Epithelial cell of esophagus (primary cell): Measurements from ENCODE around the gene SMYD3.

ENCODE experiments used
- DNase-seq: peaks from one replicate; pipeline ENCODE4 v3.0.0; 2010; ENCODE audit warnings: low read depth
- H3K4me3 ChIP-seq: 2 replicates; pipeline ENCODE4 v1.5.1; 2011; ENCODE audit warnings: mild to moderate bottlenecking, low read length, control low read depth
- CTCF ChIP-seq: IDR thresholded peaks from 2 replicates; pipeline ENCODE4 v1.5.1; 2011; ENCODE audit warnings: low read depth, mild to moderate bottlenecking, low read length, control low read depth, inconsistent platforms; ENCODE audit not compliant: insufficient read depth; ENCODE audit errors: missing control alignments

Gene SMYD3

GRCh38 chr1:246063013-246063616 lies 444.0 kb downstream of the SMYD3 start:
- TF ChIP-seq CTCF, result no peak
- H3K4me3 ChIP-seq, result no peak overlapping the region
- no peak for DNase-seq

- peak; percentile 9 for DNase-seq
- H3K4me3 ChIP-seq, result no peak overlapping the region
- no peak for TF ChIP-seq CTCF
These were observed 448.6 kb downstream of the SMYD3 start for GRCh38 chr1:246058466-246058865.

- TF ChIP-seq CTCF, result no peak
- H3K4me3 ChIP-seq, result no peak overlapping the region
- DNase-seq, result no peak
These were observed 454.5 kb downstream of the SMYD3 start for GRCh38 chr1:246052603-246053002.

- no peak overlapping the region for H3K4me3 ChIP-seq
- TF ChIP-seq CTCF, result no peak
- DNase-seq, result no peak
These were observed 455.1 kb downstream of the SMYD3 start for GRCh38 chr1:246051909-246052518.

- no peak overlapping the region for H3K4me3 ChIP-seq
- DNase-seq, result no peak
- no peak for TF ChIP-seq CTCF
These were observed 458.4 kb downstream of the SMYD3 start for GRCh38 chr1:246048693-246049092.

GRCh38 chr1:246043556-246043955 lies 463.5 kb downstream of the SMYD3 start:
- TF ChIP-seq CTCF, result no peak
- H3K4me3 ChIP-seq, result no peak overlapping the region
- peak; percentile 16 for DNase-seq

- no peak for DNase-seq
- no peak overlapping the region for H3K4me3 ChIP-seq
- no peak for TF ChIP-seq CTCF
These were observed 465.7 kb downstream of the SMYD3 start for GRCh38 chr1:246041360-246041759.
